GM12872 (cell line): ENCODE measurements around the gene MYL9.

ENCODE experiments used
- TF ChIP-seq, protein P1 (sequence below): IDR thresholded peaks from 3 replicates; pipeline ENCODE4 v1.5.1; 2011; ENCODE audit warnings: low read depth, mild to moderate bottlenecking, low read length, moderate library complexity; ENCODE audit not compliant: insufficient read depth

Gene MYL9

DNA sequence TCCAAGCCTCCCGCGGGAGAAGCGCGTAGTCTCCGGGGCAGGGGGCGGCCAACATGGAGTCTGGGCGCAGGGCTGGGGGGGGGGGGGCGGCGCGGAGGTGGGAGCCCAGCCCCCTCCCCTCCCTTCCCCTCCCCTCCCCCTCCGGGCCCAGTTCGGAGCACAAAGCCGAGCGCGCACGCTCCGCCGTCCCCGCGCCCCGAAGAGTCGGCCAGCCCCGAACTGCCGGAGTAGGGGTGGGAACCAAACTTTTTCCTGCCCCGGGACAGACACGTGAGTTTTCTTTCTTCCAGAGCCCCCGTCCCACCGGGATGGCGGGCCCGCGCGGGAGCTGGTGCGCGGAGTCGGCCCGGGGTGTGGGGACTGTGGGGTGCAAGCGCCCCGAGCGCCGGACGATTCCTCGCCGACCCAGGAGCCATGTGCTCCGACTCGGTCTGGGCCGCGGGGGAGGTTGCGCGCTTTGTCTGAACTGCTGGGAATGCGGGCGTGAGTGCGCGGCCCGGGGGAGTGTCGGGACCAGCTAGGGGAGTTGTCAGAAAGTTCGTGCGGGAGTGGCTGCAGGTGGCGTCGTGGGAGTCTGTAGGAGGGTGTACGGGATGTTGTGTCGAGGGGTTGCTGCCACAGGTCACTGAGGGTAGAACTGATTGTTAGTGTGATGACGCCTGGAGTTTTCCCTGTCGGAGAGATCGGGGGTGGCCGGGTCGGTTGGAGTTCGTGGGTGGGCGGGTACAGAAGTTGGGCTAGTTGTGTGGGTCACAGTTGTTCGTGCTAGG lies 33.2 kb downstream of the MYL9 start:
- TF ChIP-seq, protein P1, sequence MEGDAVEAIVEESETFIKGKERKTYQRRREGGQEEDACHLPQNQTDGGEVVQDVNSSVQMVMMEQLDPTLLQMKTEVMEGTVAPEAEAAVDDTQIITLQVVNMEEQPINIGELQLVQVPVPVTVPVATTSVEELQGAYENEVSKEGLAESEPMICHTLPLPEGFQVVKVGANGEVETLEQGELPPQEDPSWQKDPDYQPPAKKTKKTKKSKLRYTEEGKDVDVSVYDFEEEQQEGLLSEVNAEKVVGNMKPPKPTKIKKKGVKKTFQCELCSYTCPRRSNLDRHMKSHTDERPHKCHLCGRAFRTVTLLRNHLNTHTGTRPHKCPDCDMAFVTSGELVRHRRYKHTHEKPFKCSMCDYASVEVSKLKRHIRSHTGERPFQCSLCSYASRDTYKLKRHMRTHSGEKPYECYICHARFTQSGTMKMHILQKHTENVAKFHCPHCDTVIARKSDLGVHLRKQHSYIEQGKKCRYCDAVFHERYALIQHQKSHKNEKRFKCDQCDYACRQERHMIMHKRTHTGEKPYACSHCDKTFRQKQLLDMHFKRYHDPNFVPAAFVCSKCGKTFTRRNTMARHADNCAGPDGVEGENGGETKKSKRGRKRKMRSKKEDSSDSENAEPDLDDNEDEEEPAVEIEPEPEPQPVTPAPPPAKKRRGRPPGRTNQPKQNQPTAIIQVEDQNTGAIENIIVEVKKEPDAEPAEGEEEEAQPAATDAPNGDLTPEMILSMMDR: no peak

DNA sequence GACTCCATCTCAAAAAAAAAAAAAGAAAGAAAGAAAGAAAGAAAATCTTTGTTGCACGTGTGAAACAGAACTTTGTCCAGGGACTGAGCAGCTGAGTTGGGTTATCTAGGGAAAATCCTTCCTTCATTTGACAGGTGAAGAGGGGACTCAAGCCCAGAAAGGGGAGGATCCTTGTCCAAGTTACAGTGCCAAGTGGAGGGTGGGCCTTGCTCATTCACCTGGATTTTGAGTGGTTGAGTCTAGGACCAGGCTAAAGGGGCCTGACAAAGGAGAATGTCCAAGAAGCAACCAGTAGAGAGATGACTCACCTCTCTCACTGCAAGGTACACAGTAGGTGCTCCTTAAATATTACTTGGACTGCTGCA lies 34.7 kb downstream of the MYL9 start:
- TF ChIP-seq, protein P1: no peak

DNA sequence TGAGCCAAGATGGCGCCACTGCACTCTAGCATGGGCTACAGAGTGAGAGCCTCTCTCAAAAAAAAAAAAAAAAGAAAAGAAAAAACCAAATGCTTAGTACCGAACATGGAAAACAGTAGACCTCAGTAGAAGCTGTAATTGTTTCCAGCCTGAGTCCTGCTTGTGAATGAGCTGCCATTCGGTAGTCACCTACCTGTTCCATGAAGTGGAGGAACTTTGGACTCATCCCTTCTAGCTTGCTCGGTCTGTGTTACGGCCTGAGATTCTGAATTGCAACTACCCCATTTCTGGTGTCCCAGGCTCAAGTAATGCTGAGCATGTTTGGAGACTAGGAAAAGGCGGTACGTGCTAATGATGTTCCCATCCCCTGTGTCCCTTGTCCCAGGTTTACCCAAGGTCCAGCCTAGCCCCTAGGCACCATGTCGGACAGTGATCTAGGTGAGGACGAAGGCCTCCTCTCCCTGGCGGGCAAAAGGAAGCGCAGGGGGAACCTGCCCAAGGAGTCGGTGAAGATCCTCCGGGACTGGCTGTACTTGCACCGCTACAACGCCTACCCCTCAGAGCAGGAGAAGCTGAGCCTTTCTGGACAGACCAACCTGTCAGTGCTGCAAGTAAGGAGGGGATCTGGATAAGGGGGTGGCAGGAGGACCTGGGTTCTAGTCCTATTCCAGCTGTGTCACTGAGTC lies 37.2 kb downstream of the MYL9 start:
- TF ChIP-seq, protein P1: no peak

DNA sequence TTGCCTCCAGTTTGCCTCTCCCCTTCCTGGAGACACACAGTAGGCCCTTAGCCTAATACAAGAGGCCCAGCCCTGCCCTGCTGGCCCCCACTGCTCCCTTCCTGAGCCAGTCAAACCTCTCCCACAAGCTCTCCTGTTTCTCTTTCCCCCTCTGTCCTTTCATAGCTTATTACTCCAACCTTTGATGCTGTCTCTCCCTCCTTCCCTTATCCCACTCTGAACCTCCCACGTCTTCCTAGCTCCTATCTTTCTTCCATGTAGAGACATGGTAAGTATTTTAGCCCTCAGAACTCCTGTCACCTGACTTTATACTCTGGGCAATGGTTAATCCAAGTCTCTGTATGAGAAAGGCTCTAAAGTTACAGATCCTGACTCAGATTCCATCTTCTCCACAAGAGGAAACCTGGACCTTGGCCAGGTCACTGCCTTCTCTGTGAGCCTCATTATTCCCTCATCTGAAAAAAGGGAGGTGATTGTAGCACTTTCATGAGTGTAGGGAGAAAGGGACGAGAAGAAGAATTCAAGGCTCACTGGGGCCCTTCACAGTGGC lies 38.8 kb downstream of the MYL9 start:
- TF ChIP-seq, protein P1: no peak

DNA sequence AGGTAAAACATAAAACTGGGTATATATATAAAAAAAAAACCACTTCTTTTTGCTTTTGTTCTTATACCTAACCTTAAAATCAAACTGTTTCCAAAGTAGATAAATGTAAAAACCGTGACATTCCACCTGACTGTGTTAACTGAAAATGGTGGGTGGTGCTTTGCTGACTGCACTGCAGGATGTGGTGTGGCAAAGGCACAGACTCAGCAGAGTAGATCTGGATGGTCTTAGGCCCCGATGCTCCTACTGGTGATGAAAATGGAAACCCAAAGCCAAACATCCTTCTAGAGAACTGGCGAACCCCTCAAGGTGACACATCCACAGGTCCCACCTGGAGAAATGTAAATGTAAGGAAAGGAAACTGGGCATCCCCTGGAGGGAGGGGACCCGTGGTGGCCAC lies 41.0 kb downstream of the MYL9 start:
- TF ChIP-seq, protein P1: no peak

DNA sequence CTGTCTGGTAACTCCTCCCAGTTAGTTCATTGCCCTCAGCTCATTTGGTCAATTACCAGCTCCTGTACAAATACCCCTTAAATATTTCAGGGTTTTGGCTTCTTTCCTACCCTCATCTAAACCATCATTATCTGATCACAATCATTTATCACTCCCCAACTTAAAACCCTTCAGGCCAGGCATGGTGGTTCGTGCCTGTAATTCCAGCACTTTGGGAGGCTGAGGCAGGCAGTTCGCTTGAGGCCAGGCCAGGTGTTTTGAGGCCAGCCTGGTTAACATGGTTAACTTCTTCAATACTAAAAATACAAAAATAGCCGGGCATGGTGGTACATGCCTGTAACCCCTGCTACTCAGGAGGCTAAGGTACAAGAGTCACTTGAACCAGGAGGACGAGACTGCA lies 41.5 kb downstream of the MYL9 start:
- TF ChIP-seq, protein P1: no peak

DNA sequence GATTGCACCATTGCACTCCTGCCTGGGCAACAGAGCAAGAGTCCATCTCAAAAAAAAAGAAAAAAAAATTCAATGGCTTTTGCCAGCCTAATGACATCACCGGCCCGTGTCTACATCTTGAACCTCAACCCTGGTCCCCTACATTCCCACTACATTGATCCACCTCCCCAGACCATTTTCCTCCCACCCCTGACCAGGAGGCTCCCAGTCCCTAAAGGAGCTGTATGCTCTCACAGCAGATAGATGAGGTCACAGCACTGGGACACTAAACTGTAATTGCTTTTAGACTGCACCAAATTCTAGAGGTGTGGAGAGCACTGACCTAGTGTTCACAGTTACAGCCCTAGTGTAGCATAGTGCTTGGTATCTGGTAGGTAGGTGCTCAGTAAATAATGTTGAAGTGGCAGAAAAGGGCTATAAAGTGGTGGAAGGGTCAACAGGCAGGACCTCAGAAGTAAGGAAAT lies 42.7 kb downstream of the MYL9 start:
- TF ChIP-seq, protein P1: no peak
